H1 (cell line): ENCODE measurements around the gene MRGPRE. TPM values are rescaled to one million over a fixed set of nuclear protein-coding genes. Genes with fewer than 3 reads are reported as not detected.
A peak's percentile ranks its signal among the peaks of the same experiment; 100 is the strongest.

Experiments used
- CTCF ChIA-PET: fragments of 300-600 bp; sonication (Branson Sonifier 250); formaldehyde crosslinking; loops from one replicate; lab custom pipeline; 2021; ENCODE audit not compliant: partially characterized antibody; lab: Charles Lee
- POLR2A ChIA-PET: fragments of 300-600 bp; sonication (Branson Sonifier 250); formaldehyde crosslinking; loops from one replicate; lab custom pipeline; 2021; ENCODE audit warnings: inconsistent platforms; ENCODE audit not compliant: partially characterized antibody; lab: Charles Lee
- DNase-seq, 2 experiments: peaks; one replicate each; pipeline versions ENCODE4 v3.0.0 to v3.0.0-alpha.2; 2010 to 2022; ENCODE audit warnings: low spot score in 2 of 2, low read depth in 1 of 2, mixed read lengths in 1 of 2
- FAIRE-seq: peaks from 2 replicates; lab custom pipeline; 2011; peaks lifted over from hg19 to GRCh38; lab: Jason Lieb, UNC
- H2AFZ ChIP-seq: 2 replicates; pipeline ENCODE4 v1.8.1; 2012; ENCODE audit warnings: low read length, inconsistent platforms
- H2AK5ac ChIP-seq: 2 replicates; pipeline ENCODE4 v1.6.1; 2013; ENCODE audit warnings: low read depth, low read length
- H2BK120ac ChIP-seq: replicated peaks from 2 replicates; pipeline ENCODE3; 2013; ENCODE audit warnings: low read depth, low read length, inconsistent platforms
- H2BK12ac ChIP-seq: 2 replicates; pipeline ENCODE4 v1.6.1; 2013; ENCODE audit warnings: low read depth, low read length
- H2BK15ac ChIP-seq: 2 replicates; pipeline ENCODE4 v1.6.1; 2013; ENCODE audit warnings: low read length
- H2BK20ac ChIP-seq: 2 replicates; pipeline ENCODE4 v1.6.1; 2013; ENCODE audit warnings: low read length
- H2BK5ac ChIP-seq: 2 replicates; pipeline ENCODE4 v1.6.1; 2013; ENCODE audit warnings: low read depth, low read length
- H3K14ac ChIP-seq: 2 replicates; pipeline ENCODE4 v1.6.1; 2013; ENCODE audit warnings: inconsistent platforms; ENCODE audit not compliant: insufficient read length
- H3K18ac ChIP-seq: 2 replicates; pipeline ENCODE4 v1.6.1; 2013; ENCODE audit warnings: low read length; ENCODE audit errors: extremely low read depth
- H3K23ac ChIP-seq: 2 replicates; pipeline ENCODE4 v1.6.1; 2013; ENCODE audit warnings: inconsistent platforms; ENCODE audit not compliant: insufficient read length
- H3K23me2 ChIP-seq: 2 replicates; pipeline ENCODE4 v1.6.1; 2013; ENCODE audit warnings: low read depth, low read length
- H3K27ac ChIP-seq: 2 replicates; pipeline ENCODE4 v1.6.1; 2011; ENCODE audit warnings: low read depth, low read length, inconsistent platforms
- H3K27me3 ChIP-seq, 4 experiments: replicated peaks in 1 of 4; 1 replicate in 1 of 4; 2 replicates in 3 of 4; pipeline versions ENCODE4 v1.6.1 to v1.8.1; 2011 to 2013; ENCODE audit warnings: low read length in 3 of 4, mild to moderate bottlenecking in 3 of 4, inconsistent platforms in 2 of 4, mixed read lengths in 2 of 4, moderate library complexity in 1 of 4; ENCODE audit not compliant: control insufficient read depth in 3 of 4, insufficient read depth in 3 of 4; ENCODE audit errors: extremely low read depth in 1 of 4
- H3K36me3 ChIP-seq, 4 experiments: 2 replicates each; pipeline versions ENCODE4 v1.6.1 to v1.8.1; 2011 to 2013; ENCODE audit warnings: mild to moderate bottlenecking in 4 of 4, low read length in 3 of 4, moderate library complexity in 2 of 4, control low read depth in 1 of 4, inconsistent platforms in 1 of 4; ENCODE audit not compliant: insufficient read depth in 4 of 4, control insufficient read depth in 2 of 4
- H3K4ac ChIP-seq: replicated peaks from 2 replicates; pipeline ENCODE3; 2013; ENCODE audit warnings: low read length, low read depth, mixed read lengths, inconsistent platforms; ENCODE audit not compliant: insufficient read length
- H3K4me1 ChIP-seq, 4 experiments: replicated peaks in 1 of 4; 1 replicate in 1 of 4; 2 replicates in 3 of 4; pipeline versions ENCODE4 v1.6.1 to v1.8.1; 2011 to 2013; ENCODE audit warnings: low read length in 3 of 4, inconsistent platforms in 2 of 4, mixed read lengths in 1 of 4; ENCODE audit not compliant: insufficient read depth in 4 of 4, control insufficient read depth in 3 of 4
- H3K4me2 ChIP-seq, 2 experiments: 2 replicates each; pipeline versions ENCODE4 v1.6.1 to v1.8.1; 2011 to 2013; ENCODE audit warnings: low read depth in 2 of 2, low read length in 2 of 2, control low read depth in 1 of 2, inconsistent platforms in 1 of 2, mild to moderate bottlenecking in 1 of 2; ENCODE audit not compliant: insufficient read depth in 1 of 2
- H3K4me3 ChIP-seq, 4 experiments: fragments of 200-600, 300-600 bp in 1 of 4; sonication (generic), shearing (Covaris generic), sonication (Bioruptor Twin) in 1 of 4; 2 replicates each; pipeline versions ENCODE4 v1.5.1 to v1.8.1; 2011 to 2016; ENCODE audit warnings: low read length in 4 of 4, low read depth in 3 of 4, control low read depth in 2 of 4, inconsistent platforms in 2 of 4, mild to moderate bottlenecking in 2 of 4, mixed read lengths in 1 of 4, moderate library complexity in 1 of 4; ENCODE audit not compliant: insufficient read depth in 2 of 4; ENCODE audit errors: extremely low read depth in 1 of 4
- H3K56ac ChIP-seq: replicated peaks from 2 replicates; pipeline ENCODE3; 2013; ENCODE audit warnings: low read depth, mild to moderate bottlenecking, mixed read lengths, low read length, inconsistent platforms; ENCODE audit not compliant: insufficient read length
- H3K79me1 ChIP-seq: 2 replicates; pipeline ENCODE4 v1.6.1; 2013; ENCODE audit warnings: low read depth, low read length, control low read depth
- H3K79me2 ChIP-seq, 2 experiments: 2 replicates each; pipeline versions ENCODE4 v1.6.1 to v1.8.1; 2012 to 2013; ENCODE audit warnings: low read length in 2 of 2, mild to moderate bottlenecking in 2 of 2, inconsistent platforms in 1 of 2; ENCODE audit not compliant: insufficient read depth in 2 of 2, control insufficient read depth in 1 of 2
- H3K9ac ChIP-seq, 4 experiments: replicated peaks in 1 of 4; 1 replicate in 1 of 4; 2 replicates in 3 of 4; pipeline versions ENCODE4 v1.6.1 to v1.8.1; 2011 to 2013; ENCODE audit warnings: low read depth in 3 of 4, low read length in 3 of 4, control low read depth in 2 of 4, mild to moderate bottlenecking in 2 of 4, moderate library complexity in 2 of 4, inconsistent platforms in 1 of 4; ENCODE audit errors: extremely low read depth in 1 of 4
- H3K9me3 ChIP-seq, 2 experiments: 2 replicates each; pipeline versions ENCODE4 v1.6.1 to v1.8.1; 2012 to 2013; ENCODE audit warnings: mild to moderate bottlenecking in 2 of 2, moderate library complexity in 2 of 2, control low read depth in 1 of 2, inconsistent platforms in 1 of 2, low read depth in 1 of 2, low read length in 1 of 2, mixed read lengths in 1 of 2; ENCODE audit not compliant: insufficient read depth in 2 of 2
- H4K20me1 ChIP-seq, 2 experiments: replicated peaks in 1 of 2; 2 replicates each; pipeline versions ENCODE3 to v1.8.1; 2011 to 2013; ENCODE audit warnings: inconsistent platforms in 2 of 2, low read length in 2 of 2, mild to moderate bottlenecking in 1 of 2; ENCODE audit not compliant: insufficient read depth in 2 of 2, control insufficient read depth in 1 of 2
- H4K5ac ChIP-seq: 2 replicates; pipeline ENCODE4 v1.6.1; 2013; ENCODE audit warnings: low read length, low read depth, mixed read lengths, inconsistent platforms; ENCODE audit not compliant: insufficient read length
- H4K8ac ChIP-seq: 2 replicates; pipeline ENCODE4 v1.8.0; 2013; ENCODE audit warnings: mild to moderate bottlenecking, moderate library complexity, low read length, inconsistent platforms; ENCODE audit not compliant: insufficient read depth; ENCODE audit errors: extremely low read depth
- H4K91ac ChIP-seq: replicated peaks from 2 replicates; pipeline ENCODE3; 2013; ENCODE audit warnings: low read length, mixed read lengths, inconsistent platforms; ENCODE audit not compliant: insufficient read length
- BCL11A ChIP-seq, 2 experiments: IDR thresholded peaks; one replicate each; pipeline ENCODE4 v1.6.1; 2011; ENCODE audit warnings: low read depth in 2 of 2, low read length in 2 of 2, mild to moderate bottlenecking in 2 of 2
- WGBS, 2 experiments: shearing (Covaris generic) in 1 of 2; methylation state at CpG; one replicate each; pipeline versions ENCODE4 v1.1.6 to v1.1.7; 2013 to 2015; ENCODE audit warnings: low lambda C conversion rate in 2 of 2, mixed read lengths in 2 of 2, inconsistent platforms in 1 of 2, low coverage in 1 of 2, missing lambda C conversion rate in 1 of 2; ENCODE audit not compliant: insufficient replicate concordance in 2 of 2, insufficient coverage in 1 of 2, insufficient read length in 1 of 2; ENCODE audit errors: extremely low coverage in 1 of 2, missing lambda C conversion rate in 1 of 2; 5-methylcytosine and 5-hydroxymethylcytosine counted together
- polyA plus RNA-seq, 7 experiments: library from polyadenylated mRNA; depleted of rRNA in 3 of 7; stranded (reverse) in 5 of 7; unstranded in 2 of 7; fragments of >200 nt in 5 of 7; fragments of 200-250 nt in 2 of 7; gene quantifications; 1 replicate in 5 of 7; 2 replicates in 1 of 7; 4 replicates in 1 of 7; pipeline versions ENCODE4 v1.2.1 to v1.2.3, GENCODE V29; 2011 to 2013; ENCODE audit warnings: missing spikeins in 2 of 7, mixed read lengths in 2 of 7
- total RNA-seq: library from RNA; stranded (reverse); fragmentation: NEBNext Ultra II Directional; extraction: Animal tissue kit (Norgen Biotek cat#: 25700); gene quantifications from 2 replicates; pipeline ENCODE4 v1.2.1, GENCODE V29; 2021

The MRGPRE gene
- total and polyA plus RNA-seq, 2 of the 8 experiments (the other 6 are each of a cell fraction or from before 2014, with no cell fraction given) = not detected

DNA sequence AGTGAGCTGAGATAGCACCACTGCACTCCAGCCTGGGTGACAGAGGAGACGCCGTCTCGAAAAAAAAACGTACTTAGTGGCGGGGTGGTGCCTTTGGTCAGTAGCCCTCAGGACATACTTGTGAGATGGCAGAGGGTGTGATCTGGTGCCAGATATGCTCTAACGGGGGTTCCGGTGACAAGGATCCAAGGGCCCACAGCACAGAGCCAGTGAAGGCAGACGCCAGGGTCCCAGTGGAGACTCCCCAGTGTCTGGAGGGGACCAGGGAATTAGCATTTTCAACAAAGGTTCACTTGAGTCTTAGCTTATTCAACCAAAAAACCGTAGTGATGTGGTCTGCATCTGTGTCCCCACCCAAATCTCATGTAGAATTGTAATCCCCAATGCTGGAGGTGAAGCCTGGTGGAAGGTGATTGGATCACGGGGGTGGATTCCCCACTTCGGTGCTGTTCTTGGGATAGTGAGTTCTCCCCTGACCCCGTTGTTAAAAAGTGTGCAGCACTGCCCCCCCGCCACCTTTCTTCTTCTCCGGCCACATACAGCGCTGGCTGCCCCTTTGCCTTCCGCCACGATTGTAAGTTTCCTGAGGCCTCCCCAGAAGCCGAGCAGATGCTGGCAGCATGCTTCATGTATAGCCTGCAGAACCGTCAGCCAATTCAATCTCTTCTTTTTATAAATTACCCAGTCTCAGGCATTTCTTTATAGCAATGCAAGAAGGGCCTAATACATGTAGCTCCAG, 40.5 kb downstream of the MRGPRE start:
- peaks cover 3% of the 10 kb centered on the region for H3K23me2 ChIP-seq
- no peak overlapping the region for H2AFZ ChIP-seq
- H3K36me3 ChIP-seq = no peaks in the 10 kb centered on the region
- H3K4ac ChIP-seq = no peak overlapping the region
- H2BK12ac ChIP-seq = no peak overlapping the region
- H4K91ac ChIP-seq = peak overlapping the region; percentile 29
- no peak overlapping the region for H3K4me3 ChIP-seq
- H3K14ac ChIP-seq = no peak overlapping the region
- H3K4me1 ChIP-seq = peaks cover 5 to 23% (median 14%) of the 10 kb centered on the region in 4 experiments
- no peak overlapping the region for H4K8ac ChIP-seq
- H4K20me1 ChIP-seq = no peaks in the 10 kb centered on the region
- H3K27ac ChIP-seq = no peak overlapping the region
- no peak overlapping the region for H2BK120ac ChIP-seq
- no peak overlapping the region for H3K23ac ChIP-seq
- H4K5ac ChIP-seq = no peak overlapping the region
- H3K27me3 ChIP-seq = no peaks in the 10 kb centered on the region
- H3K4me2 ChIP-seq = no peak overlapping the region
- H3K9ac ChIP-seq = no peak overlapping the region
- H3K9me3 ChIP-seq = no peaks in the 10 kb centered on the region
- H3K79me1 ChIP-seq = peaks cover 1% of the 10 kb centered on the region; the same call in 1 of the 2 replicates
- FAIRE-seq (no peak), DNase-seq (no peak)
- no peak overlapping the region for H2AK5ac ChIP-seq
- 92% methylated on average over 19 of the region's 19 CpGs; no CpG with 5 or more reads in 1 of the 2 experiments for WGBS, 2 experiments
- ChIA-PET POLR2A (no interaction called here), CTCF (interaction anchor here (0.6 to 2.3 kb wide), 9 partner anchors 9 to 161 kb away, joined by 3 to 6 read pairs (median 3); no protein-coding TSS in a partner anchor)
- no peak overlapping the region for H3K18ac ChIP-seq
- H2BK5ac ChIP-seq = no peak overlapping the region
- no peak overlapping the region for H3K56ac ChIP-seq
- H3K79me2 ChIP-seq = no peaks in the 10 kb centered on the region
- no peak overlapping the region for H2BK15ac ChIP-seq
- no peak overlapping the region for H2BK20ac ChIP-seq
- no peak for TF ChIP-seq BCL11A (IDR thresholded peaks at IDR 0.05; ENCODE audit: low read depth in 2 of 2, low read length in 2 of 2)
